AG09309 (cell line): ENCODE data around the gene LMF1.

Experiments used
- DNase-seq: peaks from one replicate; pipeline ENCODE4 v3.0.0-alpha.2; 2010; ENCODE audit warnings: low read depth
- H3K4me3 ChIP-seq: 2 replicates; pipeline ENCODE4 v1.5.1; 2011; ENCODE audit warnings: mild to moderate bottlenecking, low read depth, low read length, moderate library complexity; ENCODE audit not compliant: control insufficient read depth
- CTCF ChIP-seq: IDR thresholded peaks from 2 replicates; pipeline ENCODE4 v1.5.1; 2011; ENCODE audit warnings: mild to moderate bottlenecking, low read depth, low read length, inconsistent platforms; ENCODE audit not compliant: insufficient read depth, control insufficient read depth; ENCODE audit errors: missing control alignments

LMF1 gene

GRCh38 chr16:977081-977701 is 6.4 kb upstream of the LMF1 start:
- no peak overlapping the region for H3K4me3 ChIP-seq
- no peak for TF ChIP-seq CTCF
- DNase-seq, result no peak

GRCh38 chr16:976389-976931 is 5.7 kb upstream of the LMF1 start:
- no peak for DNase-seq
- H3K4me3 ChIP-seq, result no peak overlapping the region
- no peak for TF ChIP-seq CTCF

- no peak for TF ChIP-seq CTCF
- H3K4me3 ChIP-seq, result no peak overlapping the region
- no peak for DNase-seq
These were observed 4.5 kb upstream of the LMF1 start for GRCh38 chr16:975291-975690.

- H3K4me3 ChIP-seq, result no peak overlapping the region
- no peak for DNase-seq
- TF ChIP-seq CTCF, result no peak
These were observed 4.0 kb upstream of the LMF1 start for GRCh38 chr16:974611-975261.

- TF ChIP-seq CTCF, result no peak
- no peak for DNase-seq
- H3K4me3 ChIP-seq, result no peak overlapping the region
These were observed 3.3 kb upstream of the LMF1 start for GRCh38 chr16:974001-974601.

- H3K4me3 ChIP-seq, result no peak overlapping the region
- TF ChIP-seq CTCF, result no peak
- no peak for DNase-seq
These were observed 2.6 kb upstream of the LMF1 start for GRCh38 chr16:973366-973765.
